ENCODE measurements around the gene LOXL1. TPM values are rescaled to one million over a fixed set of nuclear protein-coding genes. Genes with fewer than 3 reads are reported as not detected.

Gene LOXL1
- total and polyA plus RNA-seq, 2 of the 13 experiments (the other 11 are each of a cell fraction or from before 2014, with no cell fraction given) = 0.51 to 1.3 TPM

GRCh38 chr15:73905225-73905827, 20.9 kb upstream of the LOXL1 start:
- ATAC-seq (no peak), DNase-seq (ENCODE audit: low spot score) (no peak), FAIRE-seq (no peak)
- H3K27me3 ChIP-seq (ENCODE audit: control insufficient read depth in 1 of 2, insufficient read depth in 2 of 2, low read length in 2 of 2) = peaks cover 0 to 3% of the 10 kb centered on the region in 2 experiments; a peak in 3 of 5 replicates
- H4K20me1 ChIP-seq (ENCODE audit: insufficient read depth, low read length) = no peaks in the 10 kb centered on the region
- peaks cover 6% of the 10 kb centered on the region; the same call in 1 of the 2 replicates for H3K4me1 ChIP-seq (ENCODE audit: insufficient read depth, low read length)
- in situ Hi-C loops (cut with HindIII; ENCODE audit: extremely low pct_ligation_motif_present, low pct_unique_long_range_greater_than_20kb) = loop anchor here (5.0 kb wide), 1 partner anchor 33 kb away; the partner anchor contains the start of gene TBC1D21
- H3K9ac ChIP-seq (ENCODE audit: insufficient read depth, low read depth, low read length) = no peak overlapping the region
- ChIA-PET CTCF (ENCODE audit: low intra/inter-chr PET ratio, low total read pairs) (no interaction called here), POLR2A (no interaction called here)
- H2AFZ ChIP-seq (ENCODE audit: low read length) = no peak overlapping the region
- BruUV-seq (replicated peaks) = no TSS peak
- intact Hi-C loops (cut with micrococcal nuclease; ENCODE audit: unreplicated experiment) = no loop called here
- H3K4me3 ChIP-seq (replicated peaks in 1 of 3; ENCODE audit: insufficient read depth in 1 of 3, low read depth in 2 of 3, low read length in 3 of 3) = no peak overlapping the region
- no peak overlapping the region for H3K4me2 ChIP-seq (ENCODE audit: low read depth, low read length)
- H3K27ac ChIP-seq (ENCODE audit: extremely low read length, insufficient read depth, low read length) = no peak overlapping the region
- no peaks in the 10 kb centered on the region for H3K79me2 ChIP-seq (ENCODE audit: insufficient read depth, low read length)
- H3K36me3 ChIP-seq (replicated peaks in 1 of 2; ENCODE audit: control insufficient read depth in 1 of 2, insufficient read depth in 2 of 2, low read length in 2 of 2) = no peaks in the 10 kb centered on the region
- H3K9me3 ChIP-seq (ENCODE audit: low read length) = no peaks in the 10 kb centered on the region
- TF ChIP-seq MAFK (conservative IDR thresholded peaks at IDR 0.05 in 1 of 2, IDR thresholded peaks at IDR 0.05 in 1 of 2; ENCODE audit: low read length in 2 of 2) (peak; percentile 48 to 77; a peak in 3 of 4 replicates), TP53 (CRISPR knock-in tag; conservative IDR thresholded peaks at IDR 0.05) (no peak)
- WGBS (ENCODE audit: low lambda C conversion rate) = 11% methylated on average over 3 of the region's 3 CpGs

- no peak overlapping the region for H3K4me2 ChIP-seq (ENCODE audit: low read depth, low read length)
- H3K79me2 ChIP-seq (ENCODE audit: insufficient read depth, low read length) = no peaks in the 10 kb centered on the region
- H4K20me1 ChIP-seq (ENCODE audit: insufficient read depth, low read length) = no peaks in the 10 kb centered on the region
- no TSS peak for BruUV-seq (replicated peaks)
- H3K27ac ChIP-seq (ENCODE audit: extremely low read length, insufficient read depth, low read length) = no peak overlapping the region
- H3K4me1 ChIP-seq (ENCODE audit: insufficient read depth, low read length) = peaks cover 6% of the 10 kb centered on the region; the same call in 1 of the 2 replicates
- H3K9me3 ChIP-seq (ENCODE audit: low read length) = no peaks in the 10 kb centered on the region
- H3K36me3 ChIP-seq (replicated peaks in 1 of 2; ENCODE audit: control insufficient read depth in 1 of 2, insufficient read depth in 2 of 2, low read length in 2 of 2) = no peaks in the 10 kb centered on the region
- ChIA-PET CTCF (ENCODE audit: low intra/inter-chr PET ratio, low total read pairs) (interaction anchor here (1.0 kb wide), 1 partner anchor 33 kb away, joined by 4 read pairs; the partner anchor contains the start of gene TBC1D21), POLR2A (no interaction called here)
- no peak overlapping the region for H2AFZ ChIP-seq (ENCODE audit: low read length)
- 7% methylated on average over 4 of the region's 4 CpGs for WGBS (ENCODE audit: low lambda C conversion rate)
- ATAC-seq (no peak), FAIRE-seq (no peak), DNase-seq (ENCODE audit: low spot score) (no peak)
- H3K4me3 ChIP-seq (replicated peaks in 1 of 3; ENCODE audit: insufficient read depth in 1 of 3, low read depth in 2 of 3, low read length in 3 of 3) = no peak overlapping the region
- in situ Hi-C loops (cut with HindIII; ENCODE audit: extremely low pct_ligation_motif_present, low pct_unique_long_range_greater_than_20kb) (loop anchor here (5.0 kb wide), 1 partner anchor 34 kb away; the partner anchor contains the start of gene TBC1D21), intact Hi-C loops (cut with micrococcal nuclease; ENCODE audit: unreplicated experiment) (no loop called here)
- H3K9ac ChIP-seq (ENCODE audit: insufficient read depth, low read depth, low read length) = no peak overlapping the region
- H3K27me3 ChIP-seq (ENCODE audit: control insufficient read depth in 1 of 2, insufficient read depth in 2 of 2, low read length in 2 of 2) = peaks cover 0 to 3% of the 10 kb centered on the region in 2 experiments; a peak in 3 of 5 replicates
- no peak for TF ChIP-seq EP300 (IDR thresholded peaks at IDR 0.05; ENCODE audit: low read depth in 2 of 2, low read length in 2 of 2)
- TF ChIP-seq EP300 (CRISPR knock-in tag; IDR thresholded peaks at IDR 0.05; ENCODE audit: borderline replicate concordance) = no peak
- TF ChIP-seq, protein P1, sequence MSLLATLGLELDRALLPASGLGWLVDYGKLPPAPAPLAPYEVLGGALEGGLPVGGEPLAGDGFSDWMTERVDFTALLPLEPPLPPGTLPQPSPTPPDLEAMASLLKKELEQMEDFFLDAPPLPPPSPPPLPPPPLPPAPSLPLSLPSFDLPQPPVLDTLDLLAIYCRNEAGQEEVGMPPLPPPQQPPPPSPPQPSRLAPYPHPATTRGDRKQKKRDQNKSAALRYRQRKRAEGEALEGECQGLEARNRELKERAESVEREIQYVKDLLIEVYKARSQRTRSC (CRISPR knock-in tag; IDR thresholded peaks at IDR 0.05; ENCODE audit: low read depth) = no peak
- TF ChIP-seq SALL2 (CRISPR knock-in tag; IDR thresholded peaks at IDR 0.05) = no peak
- TF ChIP-seq ZNF30 (CRISPR knock-in tag; IDR thresholded peaks at IDR 0.05) = no peak
- no peak for TF ChIP-seq PRMT3 (CRISPR knock-in tag; IDR thresholded peaks at IDR 0.05; ENCODE audit: borderline replicate concordance, low read depth)
- TF ChIP-seq ZNF501 (CRISPR knock-in tag; IDR thresholded peaks at IDR 0.05) = no peak
- no peak for TF ChIP-seq HOXA7 (CRISPR knock-in tag; IDR thresholded peaks at IDR 0.05)
- TF ChIP-seq HOXD1 (CRISPR knock-in tag; IDR thresholded peaks at IDR 0.05) = no peak
- no peak for TF ChIP-seq ZSCAN21 (CRISPR knock-in tag; IDR thresholded peaks at IDR 0.05; ENCODE audit: borderline replicate concordance)
- TF ChIP-seq, protein P2, sequence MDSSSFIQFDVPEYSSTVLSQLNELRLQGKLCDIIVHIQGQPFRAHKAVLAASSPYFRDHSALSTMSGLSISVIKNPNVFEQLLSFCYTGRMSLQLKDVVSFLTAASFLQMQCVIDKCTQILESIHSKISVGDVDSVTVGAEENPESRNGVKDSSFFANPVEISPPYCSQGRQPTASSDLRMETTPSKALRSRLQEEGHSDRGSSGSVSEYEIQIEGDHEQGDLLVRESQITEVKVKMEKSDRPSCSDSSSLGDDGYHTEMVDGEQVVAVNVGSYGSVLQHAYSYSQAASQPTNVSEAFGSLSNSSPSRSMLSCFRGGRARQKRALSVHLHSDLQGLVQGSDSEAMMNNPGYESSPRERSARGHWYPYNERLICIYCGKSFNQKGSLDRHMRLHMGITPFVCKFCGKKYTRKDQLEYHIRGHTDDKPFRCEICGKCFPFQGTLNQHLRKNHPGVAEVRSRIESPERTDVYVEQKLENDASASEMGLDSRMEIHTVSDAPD (CRISPR knock-in tag; IDR thresholded peaks at IDR 0.05) = no peak
Observed at GRCh38 chr15:73906346-73907034, 19.8 kb upstream of the LOXL1 start.
